ENCODE measurements around the gene HDHD5.
A peak's percentile ranks its signal among the peaks of the same experiment; 100 is the strongest.

The HDHD5 gene

GRCh38 chr22:17119481-17120202 lies 39.4 kb downstream of the HDHD5 start:
- Mint-ChIP-seq H3K4me1 (ENCODE audit: low read depth) (peaks cover 46% of the 10 kb centered on the region), H3K27ac (no peak overlapping the region), H3K9me3 (no peaks in the 10 kb centered on the region), H3K27me3 (ENCODE audit: low read depth) (peaks cover 40% of the 10 kb centered on the region), H3K36me3 (ENCODE audit: low read depth) (peaks cover 4% of the 10 kb centered on the region), H3K4me3 (peak overlapping the region; percentile 48)

- H3K36me3 Mint-ChIP-seq (ENCODE audit: low read depth): peaks cover 5% of the 10 kb centered on the region
- peaks cover 34% of the 10 kb centered on the region for H3K27me3 Mint-ChIP-seq (ENCODE audit: low read depth)
- H3K9me3 Mint-ChIP-seq: no peaks in the 10 kb centered on the region
- H3K4me3 Mint-ChIP-seq: peak overlapping the region; percentile 69
- peaks cover 52% of the 10 kb centered on the region for H3K4me1 Mint-ChIP-seq (ENCODE audit: low read depth)
- peak overlapping the region; percentile 85 for H3K27ac Mint-ChIP-seq
These were observed 40.7 kb downstream of the HDHD5 start for GRCh38 chr22:17118342-17118741.

- peak overlapping the region; percentile 85 for H3K27ac Mint-ChIP-seq
- peaks cover 54% of the 10 kb centered on the region for H3K4me1 Mint-ChIP-seq (ENCODE audit: low read depth)
- peaks cover 8% of the 10 kb centered on the region for H3K36me3 Mint-ChIP-seq (ENCODE audit: low read depth)
- no peaks in the 10 kb centered on the region for H3K9me3 Mint-ChIP-seq
- H3K27me3 Mint-ChIP-seq (ENCODE audit: low read depth): peaks cover 30% of the 10 kb centered on the region
- peak overlapping the region; percentile 69 for H3K4me3 Mint-ChIP-seq
These were observed 41.2 kb downstream of the HDHD5 start for GRCh38 chr22:17117890-17118289.

GRCh38 chr22:17117400-17117799 lies 41.7 kb downstream of the HDHD5 start:
- peak overlapping the region; percentile 69 for H3K4me3 Mint-ChIP-seq
- peaks cover 54% of the 10 kb centered on the region for H3K4me1 Mint-ChIP-seq (ENCODE audit: low read depth)
- peak overlapping the region; percentile 85 for H3K27ac Mint-ChIP-seq
- H3K9me3 Mint-ChIP-seq: no peaks in the 10 kb centered on the region
- H3K27me3 Mint-ChIP-seq (ENCODE audit: low read depth): peaks cover 26% of the 10 kb centered on the region
- peaks cover 10% of the 10 kb centered on the region for H3K36me3 Mint-ChIP-seq (ENCODE audit: low read depth)

- H3K27ac Mint-ChIP-seq: peak overlapping the region; percentile 85
- peaks cover 19% of the 10 kb centered on the region for H3K27me3 Mint-ChIP-seq (ENCODE audit: low read depth)
- H3K36me3 Mint-ChIP-seq (ENCODE audit: low read depth): peaks cover 16% of the 10 kb centered on the region
These were observed 42.3 kb downstream of the HDHD5 start for GRCh38 chr22:17116572-17117330.

GRCh38 chr22:17115945-17116565 lies 43.0 kb downstream of the HDHD5 start:
- H3K27ac Mint-ChIP-seq: peak overlapping the region; percentile 85
- peak overlapping the region; percentile 61 for H3K4me3 Mint-ChIP-seq
- H3K27me3 Mint-ChIP-seq (ENCODE audit: low read depth): peaks cover 13% of the 10 kb centered on the region
- H3K4me1 Mint-ChIP-seq (ENCODE audit: low read depth): peaks cover 56% of the 10 kb centered on the region
- peaks cover 23% of the 10 kb centered on the region for H3K36me3 Mint-ChIP-seq (ENCODE audit: low read depth)
- no peaks in the 10 kb centered on the region for H3K9me3 Mint-ChIP-seq

More at GRCh38 chr22:17116572-17117330, 42.3 kb downstream of the HDHD5 start:
- H3K4me1 Mint-ChIP-seq (ENCODE audit: low read depth): peaks cover 55% of the 10 kb centered on the region
- H3K4me3 Mint-ChIP-seq: peak overlapping the region; percentile 41
- H3K9me3 Mint-ChIP-seq: no peaks in the 10 kb centered on the region

- H3K4me1 Mint-ChIP-seq (ENCODE audit: low read depth): peaks cover 59% of the 10 kb centered on the region
These were observed 43.8 kb downstream of the HDHD5 start for GRCh38 chr22:17115236-17115635.

GRCh38 chr22:17114898-17115235 lies 44.2 kb downstream of the HDHD5 start:
- H3K36me3 Mint-ChIP-seq (ENCODE audit: low read depth): peaks cover 29% of the 10 kb centered on the region
- H3K4me1 Mint-ChIP-seq (ENCODE audit: low read depth): peaks cover 59% of the 10 kb centered on the region
- H3K4me3 Mint-ChIP-seq: no peak overlapping the region
- H3K9me3 Mint-ChIP-seq: no peaks in the 10 kb centered on the region
- H3K27ac Mint-ChIP-seq: no peak overlapping the region
- peaks cover 13% of the 10 kb centered on the region for H3K27me3 Mint-ChIP-seq (ENCODE audit: low read depth)

More at GRCh38 chr22:17115236-17115635, 43.8 kb downstream of the HDHD5 start:
- H3K4me3 Mint-ChIP-seq: no peak overlapping the region
- H3K36me3 Mint-ChIP-seq (ENCODE audit: low read depth): peaks cover 28% of the 10 kb centered on the region
- no peaks in the 10 kb centered on the region for H3K9me3 Mint-ChIP-seq
- H3K27ac Mint-ChIP-seq: no peak overlapping the region
- peaks cover 13% of the 10 kb centered on the region for H3K27me3 Mint-ChIP-seq (ENCODE audit: low read depth)

- H3K4me1 Mint-ChIP-seq (ENCODE audit: low read depth): peaks cover 61% of the 10 kb centered on the region
- H3K36me3 Mint-ChIP-seq (ENCODE audit: low read depth): peaks cover 33% of the 10 kb centered on the region
- peaks cover 13% of the 10 kb centered on the region for H3K27me3 Mint-ChIP-seq (ENCODE audit: low read depth)
- H3K27ac Mint-ChIP-seq: no peak overlapping the region
- no peaks in the 10 kb centered on the region for H3K9me3 Mint-ChIP-seq
- no peak overlapping the region for H3K4me3 Mint-ChIP-seq
These were observed 44.7 kb downstream of the HDHD5 start for GRCh38 chr22:17114173-17114897.

GRCh38 chr22:17113600-17113999 lies 45.5 kb downstream of the HDHD5 start:
- Mint-ChIP-seq H3K27me3 (ENCODE audit: low read depth) (peaks cover 7% of the 10 kb centered on the region), H3K36me3 (ENCODE audit: low read depth) (peaks cover 33% of the 10 kb centered on the region), H3K9me3 (no peaks in the 10 kb centered on the region), H3K27ac (no peak overlapping the region), H3K4me1 (ENCODE audit: low read depth) (peaks cover 55% of the 10 kb centered on the region), H3K4me3 (no peak overlapping the region)

GRCh38 chr22:17112491-17113042 lies 46.5 kb downstream of the HDHD5 start:
- H3K27me3 Mint-ChIP-seq (ENCODE audit: low read depth): no peaks in the 10 kb centered on the region
- H3K4me3 Mint-ChIP-seq: no peak overlapping the region
- H3K4me1 Mint-ChIP-seq (ENCODE audit: low read depth): peaks cover 48% of the 10 kb centered on the region
- H3K9me3 Mint-ChIP-seq: no peaks in the 10 kb centered on the region
- H3K36me3 Mint-ChIP-seq (ENCODE audit: low read depth): peaks cover 36% of the 10 kb centered on the region
- H3K27ac Mint-ChIP-seq: no peak overlapping the region

- Mint-ChIP-seq H3K27me3 (ENCODE audit: low read depth) (no peaks in the 10 kb centered on the region), H3K9me3 (no peaks in the 10 kb centered on the region), H3K4me1 (ENCODE audit: low read depth) (peaks cover 45% of the 10 kb centered on the region), H3K36me3 (ENCODE audit: low read depth) (peaks cover 51% of the 10 kb centered on the region), H3K4me3 (no peak overlapping the region), H3K27ac (peak overlapping the region; percentile 7)
These were observed 48.1 kb downstream of the HDHD5 start for GRCh38 chr22:17110791-17111550.

- Mint-ChIP-seq H3K4me3 (no peak overlapping the region), H3K9me3 (no peaks in the 10 kb centered on the region), H3K27ac (no peak overlapping the region), H3K36me3 (ENCODE audit: low read depth) (peaks cover 59% of the 10 kb centered on the region), H3K4me1 (ENCODE audit: low read depth) (peaks cover 44% of the 10 kb centered on the region), H3K27me3 (ENCODE audit: low read depth) (no peaks in the 10 kb centered on the region)
These were observed 49.1 kb downstream of the HDHD5 start for GRCh38 chr22:17109976-17110375.

Measured in T-helper 1 cell treated with Interleukin-12 subunit alpha and Interleukin-12 subunit beta and Interleukin-4 antibody, amounts not matched to agents 30 μg/mL and 1 μg/mL, for 36 hours (primary cell).